Choroid plexus epithelial cell (primary cell): ENCODE results near the gene CLSTN1.

Experiments used
- DNase-seq: peaks from one replicate; pipeline ENCODE4 v3.0.0-alpha.2; 2010; ENCODE audit warnings: low read depth
- H3K4me3 ChIP-seq: 2 replicates; pipeline ENCODE4 v1.5.1; 2011; ENCODE audit warnings: low read depth, mild to moderate bottlenecking, control low read depth, low read length, moderate library complexity
- TF ChIP-seq, protein P1 (sequence below): conservative IDR thresholded peaks from 2 replicates; pipeline ENCODE4 v1.5.1; 2011; ENCODE audit warnings: low read depth, mild to moderate bottlenecking, control low read depth, inconsistent platforms, low read length, moderate library complexity

The CLSTN1 gene

DNA sequence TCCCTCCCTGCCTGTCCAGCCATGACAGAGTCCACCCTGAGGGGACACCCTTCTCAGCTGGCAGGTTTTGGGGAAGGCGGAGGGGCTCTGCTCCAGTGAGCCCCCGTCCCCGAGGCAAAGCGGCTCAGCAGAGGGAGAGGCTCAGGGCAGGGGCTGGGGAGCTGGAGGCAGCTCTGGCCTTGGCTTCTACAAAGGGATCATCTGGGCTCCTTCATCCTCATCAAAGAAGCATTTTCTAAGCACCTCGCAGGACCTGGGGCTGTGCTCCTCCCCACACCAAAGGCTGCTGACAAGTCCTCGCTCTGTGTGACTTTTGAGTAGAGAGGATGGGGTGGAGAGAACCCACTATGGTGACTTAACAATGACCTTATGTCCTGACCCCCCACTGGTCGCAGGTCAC, 21.0 kb upstream of the CLSTN1 start:
- H3K4me3 ChIP-seq = no peak overlapping the region
- no peak for DNase-seq
- TF ChIP-seq, protein P1, sequence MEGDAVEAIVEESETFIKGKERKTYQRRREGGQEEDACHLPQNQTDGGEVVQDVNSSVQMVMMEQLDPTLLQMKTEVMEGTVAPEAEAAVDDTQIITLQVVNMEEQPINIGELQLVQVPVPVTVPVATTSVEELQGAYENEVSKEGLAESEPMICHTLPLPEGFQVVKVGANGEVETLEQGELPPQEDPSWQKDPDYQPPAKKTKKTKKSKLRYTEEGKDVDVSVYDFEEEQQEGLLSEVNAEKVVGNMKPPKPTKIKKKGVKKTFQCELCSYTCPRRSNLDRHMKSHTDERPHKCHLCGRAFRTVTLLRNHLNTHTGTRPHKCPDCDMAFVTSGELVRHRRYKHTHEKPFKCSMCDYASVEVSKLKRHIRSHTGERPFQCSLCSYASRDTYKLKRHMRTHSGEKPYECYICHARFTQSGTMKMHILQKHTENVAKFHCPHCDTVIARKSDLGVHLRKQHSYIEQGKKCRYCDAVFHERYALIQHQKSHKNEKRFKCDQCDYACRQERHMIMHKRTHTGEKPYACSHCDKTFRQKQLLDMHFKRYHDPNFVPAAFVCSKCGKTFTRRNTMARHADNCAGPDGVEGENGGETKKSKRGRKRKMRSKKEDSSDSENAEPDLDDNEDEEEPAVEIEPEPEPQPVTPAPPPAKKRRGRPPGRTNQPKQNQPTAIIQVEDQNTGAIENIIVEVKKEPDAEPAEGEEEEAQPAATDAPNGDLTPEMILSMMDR = no peak

DNA sequence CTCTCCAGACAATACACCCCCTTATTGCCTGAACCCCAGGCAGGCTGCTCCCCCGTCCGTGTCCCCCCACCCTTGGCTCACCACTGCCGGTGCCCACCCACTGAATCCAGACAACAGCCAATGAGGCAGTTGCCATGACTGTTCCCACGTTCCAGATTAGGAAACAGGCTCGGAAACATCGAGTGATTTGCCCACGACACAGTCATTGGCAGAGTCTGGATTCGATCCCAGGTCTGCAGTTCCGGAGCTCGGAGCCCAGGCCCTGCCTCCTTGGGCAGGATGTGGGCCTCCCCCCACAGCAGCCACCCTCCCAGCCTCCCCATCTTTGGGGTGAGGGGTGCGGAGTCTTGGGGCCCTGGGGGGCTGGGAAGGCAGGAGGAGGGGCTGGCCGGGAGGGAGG, 20.3 kb upstream of the CLSTN1 start:
- TF ChIP-seq, protein P1 = no peak
- DNase-seq = no peak
- no peak overlapping the region for H3K4me3 ChIP-seq

DNA sequence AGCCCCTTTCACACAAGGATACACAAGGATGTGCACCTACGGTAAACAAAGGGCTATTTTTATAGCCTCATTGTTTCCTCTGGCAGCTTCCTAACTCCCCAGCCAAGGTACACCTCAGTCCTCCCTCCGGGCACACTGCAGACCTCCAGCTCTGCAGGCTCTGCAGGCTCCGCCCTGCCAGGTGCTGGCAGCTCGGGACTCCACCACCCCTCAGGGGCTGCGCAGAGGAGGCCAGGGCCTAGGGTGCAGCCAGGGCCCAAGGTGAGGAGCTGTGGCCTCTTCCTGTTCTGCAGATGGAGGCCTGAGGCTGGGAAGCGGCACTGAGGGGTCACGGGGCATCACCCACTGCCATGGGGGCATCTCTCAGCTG, 19.8 kb upstream of the CLSTN1 start:
- H3K4me3 ChIP-seq = no peak overlapping the region
- DNase-seq = no peak
- TF ChIP-seq, protein P1 = no peak

DNA sequence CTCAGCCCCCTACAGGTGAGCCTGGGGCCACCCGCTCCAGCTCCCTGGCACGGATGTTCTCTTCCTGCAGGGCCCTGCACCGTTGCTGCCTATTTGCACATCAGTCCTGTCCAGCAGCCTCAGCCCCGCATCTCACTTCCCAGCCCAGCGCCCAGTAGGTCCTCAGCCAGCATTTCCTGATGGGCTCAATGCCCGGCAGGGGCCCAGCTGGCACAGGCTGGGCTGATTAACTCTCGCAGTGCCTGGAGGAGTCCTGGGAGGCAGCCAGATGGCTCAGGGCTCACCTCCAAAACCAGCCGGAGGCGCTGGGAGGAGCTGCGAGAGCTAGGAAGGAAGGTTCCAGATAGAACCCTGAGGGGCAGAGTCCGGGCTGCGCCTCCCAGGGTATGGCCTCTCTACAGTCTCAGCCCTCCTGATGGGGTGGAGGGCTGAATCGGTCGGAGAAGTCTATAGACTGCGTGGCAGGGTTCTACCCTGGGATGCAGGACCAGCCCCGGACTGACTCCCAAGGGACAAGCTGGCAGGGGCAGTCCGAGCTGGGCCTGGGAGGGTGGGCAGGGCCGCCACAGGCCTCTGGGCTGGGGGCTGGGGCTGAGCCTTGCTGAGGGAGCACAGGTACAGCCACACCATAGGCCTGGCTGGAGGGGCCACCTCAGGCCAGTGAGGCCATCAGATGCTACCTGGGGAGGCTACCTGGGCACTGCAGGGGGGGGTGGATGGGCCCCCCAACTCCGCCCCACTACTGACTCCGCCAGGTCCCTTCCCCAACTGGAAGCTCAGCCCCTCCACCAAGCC, 19.2 kb upstream of the CLSTN1 start:
- DNase-seq = no peak
- H3K4me3 ChIP-seq = no peak overlapping the region
- TF ChIP-seq, protein P1 = no peak

DNA sequence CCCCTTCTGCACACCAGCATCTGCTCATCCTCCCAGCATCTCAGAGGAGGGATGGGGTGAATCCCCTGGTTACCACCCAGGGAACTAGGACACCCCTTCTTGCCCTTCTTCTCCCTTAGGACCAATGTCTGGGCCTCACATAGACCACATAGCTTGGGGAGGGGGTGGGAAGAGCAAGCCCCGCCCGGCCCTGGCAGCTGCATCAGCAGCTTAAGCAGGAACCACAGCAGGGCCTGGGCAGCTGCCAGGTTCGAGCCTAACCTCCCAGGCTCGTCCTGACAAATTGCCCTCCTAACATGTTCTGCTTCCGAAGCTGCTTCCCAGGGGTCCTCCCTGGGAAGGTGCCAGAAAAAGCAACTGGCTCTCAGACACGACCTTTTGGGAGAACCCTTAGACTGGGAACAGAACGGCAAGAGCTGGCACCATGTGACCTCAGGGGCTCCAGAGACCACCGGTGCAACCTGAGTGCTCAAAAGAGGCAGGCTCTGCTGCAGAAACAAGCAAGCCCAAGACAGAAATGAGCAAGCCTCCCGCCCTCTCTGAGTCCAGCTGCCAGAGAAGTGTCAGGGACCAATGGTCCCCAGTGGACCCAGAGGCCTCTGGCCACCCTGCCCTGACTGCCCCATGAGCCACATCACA, 18.4 kb upstream of the CLSTN1 start:
- DNase-seq = peak; percentile 62
- H3K4me3 ChIP-seq = no peak overlapping the region
- TF ChIP-seq, protein P1 = no peak

DNA sequence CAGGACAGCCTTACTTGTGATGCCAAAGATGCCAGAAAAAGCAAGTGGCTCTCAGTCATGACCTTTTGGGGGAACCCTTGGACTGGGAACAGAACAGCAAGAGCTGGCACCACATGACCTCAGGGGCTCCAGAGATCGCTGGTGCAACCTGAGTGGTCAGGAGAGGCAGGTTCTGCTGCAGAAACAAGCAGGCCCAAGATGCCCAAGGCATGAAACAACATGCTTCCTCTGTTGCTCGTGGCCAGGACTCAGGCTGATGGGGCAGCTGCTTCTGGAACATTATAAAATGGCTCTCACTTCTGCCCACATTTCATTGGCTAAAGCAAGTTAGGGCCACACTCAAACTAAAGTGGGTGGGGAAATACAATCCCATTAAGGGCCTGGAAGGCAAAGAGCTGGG, 17.7 kb upstream of the CLSTN1 start:
- no peak overlapping the region for H3K4me3 ChIP-seq
- DNase-seq = no peak
- TF ChIP-seq, protein P1 = no peak

DNA sequence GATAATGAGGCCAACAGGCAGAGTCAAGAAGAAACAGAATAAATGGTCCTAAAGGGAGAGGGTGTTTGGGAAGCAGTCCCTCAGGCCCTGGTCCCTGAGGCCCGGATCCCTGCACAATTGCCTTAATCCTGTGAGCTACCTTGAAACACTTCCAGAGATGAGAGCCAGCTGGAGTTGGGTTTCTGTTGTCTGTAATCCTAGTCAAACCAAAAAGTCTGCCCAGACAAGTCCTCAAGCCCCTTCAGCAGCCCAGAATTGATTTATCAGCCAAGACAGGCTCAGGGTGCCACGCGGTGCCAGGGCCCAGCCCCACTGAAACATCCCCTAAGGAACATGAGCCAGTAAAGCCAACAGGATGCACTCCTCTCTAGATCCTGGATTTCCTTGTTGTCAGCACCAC, 16.4 kb upstream of the CLSTN1 start:
- no peak for DNase-seq
- H3K4me3 ChIP-seq = no peak overlapping the region
- TF ChIP-seq, protein P1 = no peak
